Measurements from ENCODE around the gene C12orf75. TPM values are rescaled to one million over a fixed set of nuclear protein-coding genes. Genes with fewer than 3 reads are reported as not detected.

C12orf75 gene
- total RNA-seq, 1 experiment from 2014 or later: 173 TPM

GRCh38 chr12:105396024-105396423 is 65.5 kb downstream of the C12orf75 start:
- no peak overlapping the region for H3K4me3 Mint-ChIP-seq (ENCODE audit: unreplicated experiment)
- H3K27ac Mint-ChIP-seq (ENCODE audit: unreplicated experiment): no peak overlapping the region
- ChIA-PET CTCF (no interaction called here), POLR2A (no interaction called here)
- no TSS peak for BruUV-seq (replicated peaks)
- Histone ChIP-seq H3K36me3 (ENCODE audit: control insufficient read depth, insufficient read depth, low read length) (no peaks in the 10 kb centered on the region), H3K4me1 (no peaks in the 10 kb centered on the region), H3K9me3 (no peaks in the 10 kb centered on the region), H3K4me3 (ENCODE audit: low read depth, low read length) (no peak overlapping the region), H3K27me3 (replicated peaks; ENCODE audit: control insufficient read depth, insufficient read depth, low read length) (no peaks in the 10 kb centered on the region)
- TF ChIP-seq CTCF (IDR thresholded peaks at IDR 0.05; ENCODE audit: insufficient read depth in 1 of 2, low read depth in 1 of 2, low read length in 1 of 2, severe bottlenecking in 1 of 2, unreplicated experiment in 1 of 2): no peak
- DNase-seq: no peak
- peaks cover 11% of the 10 kb centered on the region for H3K9me3 Mint-ChIP-seq (ENCODE audit: unreplicated experiment)
- no peaks in the 10 kb centered on the region for H3K27me3 Mint-ChIP-seq (ENCODE audit: insufficient read depth, unreplicated experiment)
- peaks cover 5% of the 10 kb centered on the region for H3K36me3 Mint-ChIP-seq (ENCODE audit: insufficient read depth, unreplicated experiment)
- H3K4me1 Mint-ChIP-seq (ENCODE audit: low read depth, unreplicated experiment): no peaks in the 10 kb centered on the region
- intact Hi-C loops (cut with micrococcal nuclease; ENCODE audit: unreplicated experiment): no loop called here

GRCh38 chr12:105396983-105397382 is 66.5 kb downstream of the C12orf75 start:
- Histone ChIP-seq H3K27me3 (replicated peaks; ENCODE audit: control insufficient read depth, insufficient read depth, low read length) (no peaks in the 10 kb centered on the region), H3K36me3 (ENCODE audit: control insufficient read depth, insufficient read depth, low read length) (no peaks in the 10 kb centered on the region), H3K4me3 (ENCODE audit: low read depth, low read length) (no peak overlapping the region), H3K9me3 (no peaks in the 10 kb centered on the region), H3K4me1 (no peaks in the 10 kb centered on the region)
- no peak overlapping the region for H3K27ac Mint-ChIP-seq (ENCODE audit: unreplicated experiment)
- peaks cover 5% of the 10 kb centered on the region for H3K4me1 Mint-ChIP-seq (ENCODE audit: low read depth, unreplicated experiment)
- DNase-seq: no peak
- no peak for TF ChIP-seq CTCF (IDR thresholded peaks at IDR 0.05; ENCODE audit: insufficient read depth in 1 of 2, low read depth in 1 of 2, low read length in 1 of 2, severe bottlenecking in 1 of 2, unreplicated experiment in 1 of 2)
- ChIA-PET POLR2A (no interaction called here), CTCF (interaction anchor here (0.6 kb wide), 1 partner anchor 23 kb away, joined by 3 read pairs; no protein-coding TSS in a partner anchor)
- peaks cover 5% of the 10 kb centered on the region for H3K36me3 Mint-ChIP-seq (ENCODE audit: insufficient read depth, unreplicated experiment)
- intact Hi-C loops (cut with micrococcal nuclease; ENCODE audit: unreplicated experiment): no loop called here
- no peak overlapping the region for H3K4me3 Mint-ChIP-seq (ENCODE audit: unreplicated experiment)
- H3K9me3 Mint-ChIP-seq (ENCODE audit: unreplicated experiment): peaks cover 11% of the 10 kb centered on the region
- BruUV-seq (replicated peaks): no TSS peak
- no peaks in the 10 kb centered on the region for H3K27me3 Mint-ChIP-seq (ENCODE audit: insufficient read depth, unreplicated experiment)

- Mint-ChIP-seq H3K4me3 (ENCODE audit: unreplicated experiment) (no peak overlapping the region), H3K4me1 (ENCODE audit: low read depth, unreplicated experiment) (peaks cover 5% of the 10 kb centered on the region), H3K27me3 (ENCODE audit: insufficient read depth, unreplicated experiment) (no peaks in the 10 kb centered on the region), H3K9me3 (ENCODE audit: unreplicated experiment) (peaks cover 19% of the 10 kb centered on the region), H3K27ac (ENCODE audit: unreplicated experiment) (no peak overlapping the region), H3K36me3 (ENCODE audit: insufficient read depth, unreplicated experiment) (peaks cover 11% of the 10 kb centered on the region)
- H3K27me3 ChIP-seq (replicated peaks; ENCODE audit: control insufficient read depth, insufficient read depth, low read length): no peaks in the 10 kb centered on the region
- H3K9me3 ChIP-seq: no peaks in the 10 kb centered on the region
- CTCF ChIA-PET: no interaction called here
- H3K4me3 ChIP-seq (ENCODE audit: low read depth, low read length): no peak overlapping the region
- H3K4me1 ChIP-seq: no peaks in the 10 kb centered on the region
- POLR2A ChIA-PET: no interaction called here
- TF ChIP-seq CTCF (IDR thresholded peaks at IDR 0.05; ENCODE audit: insufficient read depth in 1 of 2, low read depth in 1 of 2, low read length in 1 of 2, severe bottlenecking in 1 of 2, unreplicated experiment in 1 of 2): no peak
- no peaks in the 10 kb centered on the region for H3K36me3 ChIP-seq (ENCODE audit: control insufficient read depth, insufficient read depth, low read length)
- intact Hi-C loops (cut with micrococcal nuclease; ENCODE audit: unreplicated experiment): no loop called here
- no TSS peak for BruUV-seq (replicated peaks)
- DNase-seq: no peak
These were observed 68.4 kb downstream of the C12orf75 start for GRCh38 chr12:105398930-105399329.
